Measurements from ENCODE around the gene PJA1.

PJA1 gene

DNA sequence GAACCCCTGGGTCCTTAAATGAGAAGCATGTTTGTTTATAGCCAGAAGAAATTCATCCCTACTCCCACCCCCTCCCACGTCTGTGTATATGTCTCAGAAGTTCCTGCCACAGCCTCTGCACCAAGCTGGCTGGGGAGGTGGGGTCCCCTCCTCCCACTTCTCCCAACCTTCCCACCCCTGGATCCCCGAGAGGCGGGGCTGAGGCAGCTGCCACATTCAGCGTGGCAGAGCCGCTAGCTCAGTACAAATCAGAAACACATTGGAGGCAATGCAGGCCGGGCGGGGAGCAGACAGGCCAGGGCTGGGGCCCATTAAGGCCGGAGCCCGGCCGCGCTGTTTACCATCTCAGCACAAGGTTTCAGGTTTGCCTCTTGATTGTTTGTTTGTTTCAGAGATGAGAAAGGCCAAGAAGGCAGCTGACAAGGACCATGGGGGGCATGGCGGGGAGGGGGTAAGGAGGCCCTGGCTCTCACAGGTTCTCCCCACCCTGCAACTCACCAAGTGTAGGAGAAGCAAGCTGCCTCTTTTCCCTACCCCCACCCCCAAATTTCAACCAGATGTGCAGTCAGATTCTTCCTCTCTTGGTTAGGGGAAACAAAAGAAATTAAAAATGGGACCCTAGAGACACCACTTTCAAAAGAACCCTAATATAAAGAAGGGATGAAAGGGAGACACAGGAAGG is 22.3 kb downstream of the PJA1 start:
- DNase-seq, result no peak

DNA sequence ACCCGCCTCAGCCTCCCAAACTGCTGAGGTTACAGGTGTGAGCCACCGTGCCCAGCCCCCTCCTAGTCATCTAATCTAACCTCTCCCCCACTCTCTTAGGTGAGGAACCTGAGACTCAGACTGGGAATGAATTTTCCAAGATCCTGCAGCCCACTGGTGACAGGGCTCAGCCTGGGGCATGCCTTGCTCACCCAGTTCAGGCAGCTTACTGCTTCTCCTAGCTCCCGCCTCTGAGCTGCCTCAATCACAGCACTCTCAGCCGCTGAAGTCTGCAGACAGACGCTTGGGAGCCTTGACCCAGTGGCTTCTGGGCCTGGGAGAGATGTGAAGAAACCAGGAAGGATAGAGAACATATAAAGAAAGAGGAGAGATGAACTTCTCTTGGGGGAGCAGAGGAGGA is 24.4 kb downstream of the PJA1 start:
- no peak for DNase-seq

DNA sequence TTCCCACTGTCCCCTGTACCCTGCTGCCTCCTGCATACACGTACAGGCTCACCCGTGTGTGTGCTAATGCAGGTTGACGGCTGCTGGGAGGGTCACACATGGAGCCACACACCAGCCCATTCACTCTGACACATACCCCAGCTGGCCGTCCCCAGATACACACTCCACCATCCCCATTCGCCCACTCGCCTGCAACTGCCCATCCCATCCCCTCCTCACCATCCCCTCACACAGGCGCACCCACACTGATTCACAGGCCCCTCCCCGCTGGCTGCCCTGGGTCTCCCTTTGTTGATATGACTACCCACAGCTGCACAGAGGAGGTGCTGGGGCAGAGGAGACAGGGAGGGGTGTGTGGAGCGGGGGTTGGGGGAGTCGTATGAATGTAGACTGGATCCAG is 25.7 kb downstream of the PJA1 start:
- DNase-seq, result no peak

DNA sequence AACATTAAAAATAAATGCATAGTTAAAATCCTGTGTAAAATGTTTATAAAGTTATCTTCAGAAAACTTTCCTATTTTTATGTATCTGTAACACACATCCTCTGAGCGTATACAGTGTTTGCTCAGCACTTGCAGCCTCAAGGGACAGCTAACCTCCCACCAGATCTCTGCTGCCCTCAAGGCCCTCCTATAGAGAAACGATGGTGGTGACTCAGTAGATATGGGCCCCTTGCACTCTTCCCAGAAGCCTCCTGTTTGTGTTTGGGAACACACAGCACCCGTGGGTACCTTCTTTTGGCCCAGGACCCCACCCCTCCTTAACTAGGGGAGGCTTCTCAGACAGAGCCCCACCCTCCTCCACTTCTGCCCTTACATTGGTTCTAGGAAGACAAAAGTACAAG is 26.7 kb downstream of the PJA1 start:
- DNase-seq, result no peak

DNA sequence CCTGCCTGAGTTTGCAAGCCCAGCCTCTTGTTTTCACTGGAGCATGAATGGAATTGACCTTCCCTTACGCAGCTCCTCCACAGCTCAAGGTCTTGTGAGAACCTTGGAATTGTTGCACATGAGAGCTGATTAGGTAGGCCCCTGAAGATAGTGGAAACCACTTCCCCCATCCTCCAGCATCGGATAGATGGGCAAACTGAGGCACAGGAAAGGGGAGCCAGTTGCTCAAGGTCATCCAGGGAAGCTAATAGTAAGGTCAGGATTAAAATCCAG is 27.2 kb downstream of the PJA1 start:
- no peak for DNase-seq

DNA sequence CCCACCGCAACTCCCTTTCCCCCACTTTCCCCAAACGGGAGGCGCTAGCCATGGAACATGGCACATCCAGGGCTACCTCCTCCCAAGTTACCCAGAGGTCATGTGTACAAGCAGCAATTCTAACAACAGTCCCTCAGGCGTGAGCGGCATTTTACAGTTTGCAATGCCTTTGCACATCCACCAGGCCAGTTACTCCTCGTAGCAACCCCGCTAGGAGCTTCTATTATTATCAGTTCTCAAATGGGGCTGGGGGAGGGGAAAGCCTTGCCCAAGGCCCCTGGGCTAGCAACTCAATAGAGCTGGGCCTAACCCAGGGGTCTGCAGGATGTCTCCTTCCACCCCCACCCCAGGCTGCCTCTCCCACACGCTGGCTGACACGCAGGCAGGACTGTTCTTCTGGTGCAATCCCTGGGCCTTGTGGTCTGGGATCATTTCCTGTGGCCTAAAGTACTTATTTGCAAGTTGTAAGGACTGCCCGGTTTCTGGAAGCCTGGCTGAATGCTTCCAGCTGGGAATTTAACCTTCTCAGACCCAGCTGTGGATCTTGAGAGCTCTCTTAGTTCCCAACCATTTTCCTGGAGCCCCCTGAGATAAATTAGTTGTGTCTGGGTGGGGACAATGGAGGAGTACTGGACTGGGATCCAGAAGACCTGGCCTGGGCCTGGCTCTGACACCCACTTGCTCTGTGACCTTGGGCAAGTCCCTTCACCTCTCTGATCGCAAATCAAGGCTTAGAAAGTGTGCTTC is 27.7 kb downstream of the PJA1 start:
- no peak for DNase-seq

DNA sequence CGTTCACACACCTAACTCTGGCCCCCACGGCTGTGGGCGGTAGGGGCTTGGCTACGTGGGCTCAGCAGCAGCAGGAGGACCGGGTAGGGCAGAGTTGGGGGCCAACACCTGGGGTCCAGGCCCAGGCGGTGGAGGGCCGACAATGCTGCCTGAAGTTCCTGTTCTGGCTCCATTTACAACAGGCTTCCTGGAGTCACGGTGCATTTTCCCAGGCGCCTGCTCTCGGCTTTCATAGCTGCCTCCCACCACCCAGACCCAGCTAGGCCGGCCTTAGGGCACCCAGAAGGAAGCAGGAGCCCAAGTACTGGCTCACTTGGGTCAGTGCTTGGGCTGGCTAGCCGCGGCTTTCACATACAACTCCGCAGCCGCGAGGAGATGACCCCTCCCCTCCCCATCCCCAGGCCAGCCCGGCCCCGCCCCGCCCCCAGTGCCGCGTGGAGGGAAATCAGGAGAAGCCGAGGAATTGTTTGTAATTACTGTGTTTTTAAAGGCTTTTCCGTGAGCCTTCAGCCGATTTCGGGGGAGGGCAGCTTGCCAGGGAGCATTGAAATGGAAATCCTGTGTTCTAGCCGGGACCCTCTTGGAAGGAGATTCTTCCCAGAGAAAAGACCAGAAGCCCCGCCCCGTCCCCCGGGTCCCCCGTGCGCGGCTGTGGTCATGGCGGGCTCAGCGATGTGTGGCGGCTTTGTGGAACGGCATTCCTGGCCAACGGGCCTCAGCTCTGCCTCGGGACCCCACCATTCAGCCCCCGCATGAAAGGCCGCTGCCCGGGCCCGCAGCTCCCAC is 28.5 kb downstream of the PJA1 start:
- no peak for DNase-seq

DNA sequence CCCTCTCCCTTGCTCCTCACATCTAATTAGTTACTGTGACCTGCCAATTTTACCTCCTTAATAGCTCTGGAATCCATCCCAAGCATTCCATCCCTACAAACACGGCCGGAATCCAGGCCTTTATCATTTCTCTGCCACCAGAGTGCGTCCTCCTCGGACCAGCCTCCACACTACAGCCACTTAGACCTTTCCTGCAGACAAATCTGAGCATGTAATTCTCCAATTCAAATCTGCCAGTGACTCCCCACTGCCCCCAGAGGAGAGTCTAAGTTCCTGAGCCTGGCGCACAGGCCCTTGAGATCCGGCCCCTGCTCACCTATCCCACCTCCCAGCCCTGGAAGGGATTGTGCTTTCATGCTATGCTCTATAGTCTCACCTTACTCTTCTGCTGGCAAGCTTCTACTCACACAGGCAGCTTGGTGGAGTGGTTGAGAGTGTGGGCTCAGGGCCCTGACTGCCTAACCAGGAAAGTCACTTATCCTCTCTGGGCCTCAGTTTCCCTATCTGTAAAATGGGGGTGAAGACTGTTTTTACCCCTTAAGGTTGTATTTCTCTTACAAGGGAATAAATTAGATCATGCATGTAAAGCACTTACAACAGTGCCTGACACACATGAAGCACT is 31.2 kb downstream of the PJA1 start:
- no peak for DNase-seq

DNA sequence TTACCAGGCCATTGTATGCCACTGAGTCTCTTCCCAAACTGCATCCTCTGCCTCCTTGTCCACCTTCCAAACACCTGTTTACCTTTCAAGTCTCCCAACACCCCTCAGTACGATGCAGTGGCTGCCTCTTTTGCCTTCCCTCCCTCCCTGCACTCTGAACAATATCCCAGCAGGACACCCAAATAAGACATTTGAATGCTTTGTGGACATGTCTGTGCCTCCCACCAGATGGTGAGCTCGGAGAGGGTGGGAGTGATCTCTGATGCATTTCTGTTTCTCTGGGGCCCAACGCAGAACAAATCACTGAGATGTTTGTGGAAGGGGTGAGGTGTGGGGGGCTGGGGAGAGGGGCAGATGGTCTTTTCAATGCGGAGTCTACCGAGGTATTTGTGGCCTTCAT is 33.4 kb downstream of the PJA1 start:
- peak; percentile 4 for DNase-seq

DNA sequence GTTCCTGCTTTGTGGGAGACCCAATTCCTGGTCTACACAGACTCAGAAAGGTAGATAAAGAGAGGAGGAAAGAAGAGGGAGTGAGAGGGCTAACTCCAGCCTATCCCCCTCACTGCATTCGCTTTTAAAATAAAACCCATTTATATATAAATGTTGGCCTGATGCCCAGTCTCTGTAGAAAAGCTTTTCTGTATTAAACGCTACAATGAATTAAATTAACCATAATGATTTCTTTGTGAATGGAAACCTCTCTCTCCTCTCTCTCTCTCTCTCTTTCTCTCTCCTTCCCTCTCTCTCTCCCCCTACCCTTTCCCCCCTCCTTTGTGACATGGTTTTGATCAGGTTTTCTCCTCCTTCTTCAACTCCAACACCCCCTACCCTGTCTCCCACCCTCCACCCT is 34.8 kb downstream of the PJA1 start:
- DNase-seq, result peak; percentile 11

DNA sequence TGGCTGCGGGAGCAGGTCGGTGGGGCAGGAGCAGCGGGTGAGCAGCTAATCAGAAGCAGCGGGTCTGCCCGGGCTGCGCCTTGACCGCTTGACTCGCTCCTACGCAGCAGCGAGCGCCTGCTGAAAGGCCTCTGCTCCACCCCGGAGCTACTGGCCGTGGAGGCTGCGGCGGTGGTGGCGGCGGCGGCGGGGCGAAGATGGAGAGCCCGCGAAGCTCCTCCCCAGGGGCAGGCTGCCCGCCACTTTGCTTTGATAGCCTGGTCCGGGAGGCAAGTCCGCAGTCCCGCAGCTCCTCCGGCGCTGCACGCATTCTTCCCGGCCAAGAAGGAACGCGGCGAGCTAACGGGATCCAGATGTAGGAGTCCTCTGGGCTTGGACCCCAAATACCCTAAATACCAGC is 36.7 kb downstream of the PJA1 start:
- DNase-seq, result no peak

DNA sequence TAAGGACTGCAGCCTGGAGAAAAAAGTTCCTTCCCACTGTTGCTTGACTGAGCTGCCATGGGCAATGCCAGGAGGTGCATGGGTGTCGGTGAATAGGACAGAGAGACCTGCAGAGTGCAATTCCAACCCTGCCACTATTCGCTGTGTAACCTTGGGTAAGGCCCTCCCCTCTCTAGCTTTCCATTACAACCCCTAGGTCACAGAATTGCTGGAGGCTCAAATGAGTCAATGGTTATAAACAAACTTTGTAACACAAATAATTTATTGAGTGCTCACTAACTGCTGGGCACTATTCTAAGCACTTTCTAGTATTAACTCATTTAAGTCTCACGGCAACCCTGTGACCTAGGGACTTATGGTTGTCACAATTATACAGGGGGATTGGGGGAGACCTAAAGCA is 37.8 kb downstream of the PJA1 start:
- no peak for DNase-seq

DNA sequence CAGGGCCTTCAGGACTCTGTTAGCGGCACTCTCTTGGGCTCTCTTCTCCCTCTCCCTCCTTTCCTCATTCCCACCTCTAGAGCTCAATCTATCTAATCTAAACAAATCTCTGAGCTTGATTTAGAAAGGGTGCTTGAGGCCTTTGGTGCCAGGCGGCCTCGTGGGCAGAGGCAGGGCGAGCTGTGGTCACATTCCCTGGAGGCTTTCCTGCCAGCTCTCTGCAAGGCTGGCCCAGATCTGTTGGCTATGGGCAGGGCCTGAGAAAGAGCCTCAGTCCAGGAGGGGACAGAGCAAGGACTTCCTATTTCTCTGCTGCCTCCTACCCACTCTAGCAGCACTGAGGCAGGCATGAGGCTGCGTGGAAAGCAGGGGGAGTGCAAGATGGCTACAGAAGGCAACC is 38.6 kb downstream of the PJA1 start:
- no peak for DNase-seq

DNA sequence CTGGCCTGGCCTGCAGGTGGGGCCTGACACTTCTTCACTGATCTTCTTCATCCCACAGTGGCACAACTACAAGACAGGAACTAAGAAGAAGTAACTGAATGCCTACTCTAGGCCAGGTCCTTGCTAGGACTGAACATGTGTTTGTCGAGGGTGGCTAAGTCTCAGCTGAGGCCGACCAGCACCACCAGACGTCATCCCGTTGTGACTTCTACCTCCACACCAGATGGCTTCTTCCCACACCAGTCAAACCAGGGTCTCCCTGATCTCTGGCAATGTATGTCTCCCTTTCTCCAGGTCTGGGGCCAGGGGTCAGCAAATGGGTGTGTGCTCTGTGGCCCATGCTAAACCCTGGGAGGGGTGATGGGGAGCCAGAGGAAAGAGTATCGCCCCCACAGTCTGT is 40.2 kb downstream of the PJA1 start:
- no peak for DNase-seq

DNA sequence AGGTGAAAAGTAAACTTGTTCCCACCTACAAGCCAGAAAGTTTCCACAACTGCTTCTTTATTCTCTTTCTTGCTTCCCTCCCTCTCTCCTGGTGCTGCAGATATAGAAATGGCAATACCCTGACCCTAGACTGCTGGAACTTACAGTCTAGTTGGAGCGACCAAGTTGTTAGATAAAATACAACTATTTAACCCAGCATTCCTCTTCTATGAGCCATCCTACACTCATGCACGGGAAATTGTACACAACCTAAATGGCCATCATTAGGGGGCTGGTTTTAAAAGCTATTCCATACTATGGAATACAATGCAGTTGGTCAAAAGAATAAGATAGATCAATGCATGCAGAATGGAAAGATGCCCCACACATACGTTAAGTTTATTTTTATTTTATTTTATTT is 41.1 kb downstream of the PJA1 start:
- no peak for DNase-seq

DNA sequence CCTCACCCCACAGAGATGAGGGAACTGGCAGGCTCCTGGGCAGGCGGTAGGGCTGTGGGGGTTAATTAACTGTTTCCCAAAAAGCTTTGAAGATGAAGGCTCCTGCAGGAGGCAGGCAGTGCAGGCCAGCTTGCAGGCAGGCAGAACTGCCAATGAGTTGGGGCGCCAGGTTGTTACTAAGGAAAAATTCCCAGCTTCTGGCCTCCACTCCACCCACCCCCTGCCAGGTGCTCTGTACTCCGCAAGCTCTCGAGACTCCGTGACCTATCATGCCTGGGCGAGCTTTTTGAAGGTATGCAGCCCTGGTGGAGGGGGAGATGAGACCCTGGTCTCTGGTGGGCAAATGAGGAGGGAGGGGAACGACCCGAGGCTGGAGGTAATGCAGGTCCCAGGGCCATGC is 41.8 kb downstream of the PJA1 start:
- no peak for DNase-seq

DNA sequence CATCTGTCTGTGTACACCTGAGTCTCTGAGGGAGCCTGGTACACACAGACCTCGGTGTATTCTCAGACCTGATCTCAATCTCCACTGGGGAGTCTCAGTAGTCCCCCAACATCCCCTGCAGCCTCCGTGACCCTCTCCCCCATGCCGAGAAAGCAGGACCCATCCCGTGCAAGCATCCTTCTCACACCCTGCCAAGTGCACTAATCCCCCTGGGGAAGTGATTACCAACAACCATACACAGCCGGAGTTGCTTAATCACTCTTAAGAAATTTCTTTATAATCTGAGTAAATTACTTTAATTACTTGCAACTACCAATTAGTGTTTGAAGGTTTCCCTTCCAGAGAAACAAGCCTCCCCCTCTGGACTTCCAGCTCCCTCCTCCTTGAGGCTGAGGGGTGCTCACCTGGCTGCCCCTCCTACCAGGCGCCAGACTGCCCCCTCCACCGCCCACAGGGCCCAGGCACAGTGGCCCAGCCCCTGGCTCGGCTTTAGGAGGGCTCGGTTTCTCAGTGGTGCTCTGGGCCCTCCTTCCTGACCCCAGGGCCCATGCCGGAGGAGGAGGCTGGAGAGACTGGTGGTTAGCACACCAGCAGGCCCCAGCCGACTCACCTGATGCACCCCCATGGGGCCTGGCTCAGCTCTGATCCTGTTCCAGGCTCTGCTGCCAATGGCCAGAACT is 43.8 kb downstream of the PJA1 start:
- DNase-seq, result no peak

DNA sequence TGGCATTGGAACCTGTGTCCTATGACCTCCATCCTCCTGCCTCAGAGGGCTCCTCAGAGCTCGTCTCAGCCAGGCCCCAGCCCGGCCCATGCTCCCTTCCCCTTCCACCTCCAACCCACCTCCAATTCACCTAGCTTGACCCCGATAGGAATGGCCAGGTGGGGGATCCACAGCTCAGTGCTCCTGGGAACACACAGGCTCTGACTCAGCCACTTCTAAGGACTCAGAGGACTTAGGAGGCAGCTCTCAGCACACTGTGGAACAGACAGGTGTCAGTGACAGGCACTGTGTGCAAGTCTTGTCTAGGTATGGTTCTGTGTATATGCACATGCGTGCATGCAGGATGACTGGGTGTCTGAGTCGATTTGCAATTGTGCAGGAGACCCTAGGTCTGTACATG is 44.8 kb downstream of the PJA1 start:
- no peak for DNase-seq

DNA sequence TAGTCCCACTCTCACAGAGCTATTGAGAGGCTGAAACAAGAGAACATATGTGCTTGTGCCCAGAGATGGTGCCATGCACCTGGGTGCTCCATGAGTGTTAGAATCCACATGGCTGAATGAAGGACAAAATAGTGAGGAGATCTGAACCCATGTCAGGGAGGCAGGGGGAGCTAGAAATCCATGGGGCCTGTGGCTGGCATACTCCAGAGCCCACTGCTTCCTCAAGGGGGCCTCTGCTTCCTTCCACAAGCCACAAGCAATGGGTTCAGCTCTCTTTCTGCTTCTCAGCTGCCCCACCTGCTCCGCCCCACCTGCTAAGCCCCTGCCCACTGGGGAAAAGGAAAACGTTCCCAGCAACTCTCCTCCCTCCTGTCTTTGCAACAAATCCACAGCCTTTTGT is 46.1 kb downstream of the PJA1 start:
- DNase-seq, result no peak

DNA sequence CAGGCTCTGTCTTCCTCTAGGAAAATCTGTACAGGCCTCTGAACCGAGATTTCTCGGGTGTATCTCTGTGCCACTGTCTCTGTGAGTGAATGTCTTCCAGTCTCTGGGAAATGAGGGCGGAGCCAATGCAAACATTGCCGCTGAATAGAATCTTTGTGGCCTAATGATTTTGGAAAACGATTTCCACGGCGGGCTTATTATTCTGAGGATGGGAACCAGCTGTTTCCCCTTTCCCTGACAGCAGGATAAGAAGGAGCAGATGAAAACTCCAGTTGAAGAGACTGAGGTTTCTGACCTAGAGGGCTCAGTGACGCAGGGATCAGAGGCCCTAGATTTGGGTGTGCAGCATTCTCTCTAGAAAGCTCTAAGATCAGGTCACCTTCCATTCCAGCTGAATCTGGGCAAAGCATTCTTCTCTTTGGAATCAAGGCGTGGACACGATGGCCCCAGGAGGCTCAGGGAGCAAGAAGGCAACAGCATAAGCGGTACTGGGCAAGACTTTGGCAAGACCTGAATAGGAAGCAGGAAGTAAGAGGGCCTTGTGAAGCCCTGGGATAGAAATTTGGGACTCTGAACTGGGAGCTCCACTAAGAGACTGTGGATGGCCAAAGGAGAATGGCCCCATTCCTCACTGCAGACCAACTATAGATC is 47.3 kb downstream of the PJA1 start:
- DNase-seq, result no peak

DNA sequence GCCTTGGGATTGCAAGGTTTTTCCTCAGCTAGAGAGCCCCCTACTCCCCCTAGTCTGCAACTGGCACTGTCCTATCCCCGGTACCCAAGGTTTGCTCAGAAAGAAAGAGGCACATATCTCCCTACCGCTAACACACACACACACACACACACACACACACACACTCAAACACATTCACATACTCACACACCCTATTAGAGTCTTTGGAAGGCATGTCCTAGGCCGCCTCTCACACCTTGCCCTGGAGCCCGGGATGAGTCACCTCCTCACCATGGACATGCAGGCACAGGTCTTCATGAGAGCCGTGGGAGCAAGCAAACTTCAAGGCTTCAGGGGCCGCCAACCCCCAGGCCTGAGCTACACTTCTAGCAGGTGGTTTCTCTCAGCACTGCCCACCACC is 49.2 kb downstream of the PJA1 start:
- DNase-seq, result no peak

DNA sequence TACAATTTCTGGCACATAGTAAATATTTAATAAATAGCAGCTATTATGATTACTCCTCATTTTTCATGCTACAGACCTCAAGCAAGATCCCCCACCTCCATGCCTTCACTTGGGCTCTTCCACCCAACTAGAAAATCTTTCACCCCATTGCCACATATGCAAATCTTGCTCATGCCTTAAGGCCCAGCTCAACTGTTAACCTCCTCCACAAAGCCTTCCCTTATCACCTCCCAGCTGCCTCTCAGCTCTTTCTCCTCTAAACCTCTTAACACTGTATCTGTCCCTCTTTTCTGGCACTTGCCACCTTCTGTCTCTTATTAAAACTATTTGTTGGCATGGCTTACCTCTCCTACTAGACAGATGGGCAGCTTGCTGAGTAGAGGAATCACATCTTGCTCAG is 51.5 kb downstream of the PJA1 start:
- DNase-seq, result no peak
